ENCODE data around the gene CRYGC. TPM values are rescaled to one million over a fixed set of nuclear protein-coding genes. Genes with fewer than 3 reads are reported as not detected.
A peak's percentile ranks its signal among the peaks of the same experiment; 100 is the strongest.

Gene CRYGC
- total and polyA plus RNA-seq, 2 of the 13 experiments (the other 11 are each of a cell fraction or from before 2014, with no cell fraction given) = 0.20 to 0.27 TPM

- TF ChIP-seq FOXA1 (IDR thresholded peaks at IDR 0.05) = no peak
- TF ChIP-seq FOXA1 (CRISPR knock-in tag; IDR thresholded peaks at IDR 0.05) = peak; percentile 30; the same call in 1 of the 2 replicates
- TF ChIP-seq MLX (CRISPR knock-in tag; IDR thresholded peaks at IDR 0.05) = peak; percentile 59; the same call in 1 of the 2 replicates
- TF ChIP-seq RFXAP (CRISPR knock-in tag; IDR thresholded peaks at IDR 0.05; ENCODE audit: borderline replicate concordance) = peak; percentile 67; the same call in 1 of the 2 replicates
- TF ChIP-seq CC2D1A (CRISPR knock-in tag; IDR thresholded peaks at IDR 0.05) = no peak
- TF ChIP-seq ARHGAP35 (CRISPR knock-in tag; IDR thresholded peaks at IDR 0.05; ENCODE audit: borderline replicate concordance) = no peak
- TF ChIP-seq, protein P1, sequence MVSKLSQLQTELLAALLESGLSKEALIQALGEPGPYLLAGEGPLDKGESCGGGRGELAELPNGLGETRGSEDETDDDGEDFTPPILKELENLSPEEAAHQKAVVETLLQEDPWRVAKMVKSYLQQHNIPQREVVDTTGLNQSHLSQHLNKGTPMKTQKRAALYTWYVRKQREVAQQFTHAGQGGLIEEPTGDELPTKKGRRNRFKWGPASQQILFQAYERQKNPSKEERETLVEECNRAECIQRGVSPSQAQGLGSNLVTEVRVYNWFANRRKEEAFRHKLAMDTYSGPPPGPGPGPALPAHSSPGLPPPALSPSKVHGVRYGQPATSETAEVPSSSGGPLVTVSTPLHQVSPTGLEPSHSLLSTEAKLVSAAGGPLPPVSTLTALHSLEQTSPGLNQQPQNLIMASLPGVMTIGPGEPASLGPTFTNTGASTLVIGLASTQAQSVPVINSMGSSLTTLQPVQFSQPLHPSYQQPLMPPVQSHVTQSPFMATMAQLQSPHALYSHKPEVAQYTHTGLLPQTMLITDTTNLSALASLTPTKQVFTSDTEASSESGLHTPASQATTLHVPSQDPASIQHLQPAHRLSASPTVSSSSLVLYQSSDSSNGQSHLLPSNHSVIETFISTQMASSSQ (IDR thresholded peaks at IDR 0.05; ENCODE audit: low read depth) = no peak
- TF ChIP-seq, protein P1 (CRISPR knock-in tag; IDR thresholded peaks at IDR 0.05; ENCODE audit: borderline replicate concordance) = peak; percentile 27; the same call in 1 of the 2 replicates
- no peak for TF ChIP-seq ZNF33A (CRISPR knock-in tag; IDR thresholded peaks at IDR 0.05; ENCODE audit: borderline replicate concordance)
- peak; percentile 50; the same call in 1 of the 2 replicates for TF ChIP-seq BCL3 (CRISPR knock-in tag; IDR thresholded peaks at IDR 0.05)
- TF ChIP-seq GATA4 (IDR thresholded peaks at IDR 0.05; ENCODE audit: borderline replicate concordance, low read depth) = no peak
- TF ChIP-seq, protein P2, sequence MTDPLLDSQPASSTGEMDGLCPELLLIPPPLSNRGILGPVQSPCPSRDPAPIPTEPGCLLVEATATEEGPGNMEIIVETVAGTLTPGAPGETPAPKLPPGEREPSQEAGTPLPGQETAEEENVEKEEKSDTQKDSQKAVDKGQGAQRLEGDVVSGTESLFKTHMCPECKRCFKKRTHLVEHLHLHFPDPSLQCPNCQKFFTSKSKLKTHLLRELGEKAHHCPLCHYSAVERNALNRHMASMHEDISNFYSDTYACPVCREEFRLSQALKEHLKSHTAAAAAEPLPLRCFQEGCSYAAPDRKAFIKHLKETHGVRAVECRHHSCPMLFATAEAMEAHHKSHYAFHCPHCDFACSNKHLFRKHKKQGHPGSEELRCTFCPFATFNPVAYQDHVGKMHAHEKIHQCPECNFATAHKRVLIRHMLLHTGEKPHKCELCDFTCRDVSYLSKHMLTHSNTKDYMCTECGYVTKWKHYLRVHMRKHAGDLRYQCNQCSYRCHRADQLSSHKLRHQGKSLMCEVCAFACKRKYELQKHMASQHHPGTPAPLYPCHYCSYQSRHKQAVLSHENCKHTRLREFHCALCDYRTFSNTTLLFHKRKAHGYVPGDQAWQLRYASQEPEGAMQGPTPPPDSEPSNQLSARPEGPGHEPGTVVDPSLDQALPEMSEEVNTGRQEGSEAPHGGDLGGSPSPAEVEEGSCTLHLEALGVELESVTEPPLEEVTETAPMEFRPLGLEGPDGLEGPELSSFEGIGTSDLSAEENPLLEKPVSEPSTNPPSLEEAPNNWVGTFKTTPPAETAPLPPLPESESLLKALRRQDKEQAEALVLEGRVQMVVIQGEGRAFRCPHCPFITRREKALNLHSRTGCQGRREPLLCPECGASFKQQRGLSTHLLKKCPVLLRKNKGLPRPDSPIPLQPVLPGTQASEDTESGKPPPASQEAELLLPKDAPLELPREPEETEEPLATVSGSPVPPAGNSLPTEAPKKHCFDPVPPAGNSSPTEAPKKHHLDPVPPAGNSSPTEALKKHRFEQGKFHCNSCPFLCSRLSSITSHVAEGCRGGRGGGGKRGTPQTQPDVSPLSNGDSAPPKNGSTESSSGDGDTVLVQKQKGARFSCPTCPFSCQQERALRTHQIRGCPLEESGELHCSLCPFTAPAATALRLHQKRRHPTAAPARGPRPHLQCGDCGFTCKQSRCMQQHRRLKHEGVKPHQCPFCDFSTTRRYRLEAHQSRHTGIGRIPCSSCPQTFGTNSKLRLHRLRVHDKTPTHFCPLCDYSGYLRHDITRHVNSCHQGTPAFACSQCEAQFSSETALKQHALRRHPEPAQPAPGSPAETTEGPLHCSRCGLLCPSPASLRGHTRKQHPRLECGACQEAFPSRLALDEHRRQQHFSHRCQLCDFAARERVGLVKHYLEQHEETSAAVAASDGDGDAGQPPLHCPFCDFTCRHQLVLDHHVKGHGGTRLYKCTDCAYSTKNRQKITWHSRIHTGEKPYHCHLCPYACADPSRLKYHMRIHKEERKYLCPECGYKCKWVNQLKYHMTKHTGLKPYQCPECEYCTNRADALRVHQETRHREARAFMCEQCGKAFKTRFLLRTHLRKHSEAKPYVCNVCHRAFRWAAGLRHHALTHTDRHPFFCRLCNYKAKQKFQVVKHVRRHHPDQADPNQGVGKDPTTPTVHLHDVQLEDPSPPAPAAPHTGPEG (CRISPR knock-in tag; IDR thresholded peaks at IDR 0.05) = no peak
- no peak for TF ChIP-seq ZSCAN31 (CRISPR knock-in tag; IDR thresholded peaks at IDR 0.05; ENCODE audit: low read depth)
- TF ChIP-seq ZNF605 (CRISPR knock-in tag; IDR thresholded peaks at IDR 0.05) = no peak
- TF ChIP-seq CENPT (CRISPR knock-in tag; IDR thresholded peaks at IDR 0.05; ENCODE audit: low read depth) = no peak
Measured at GRCh38 chr2:208134928-208135586, 5.4 kb upstream of the CRYGC start (continued).

Measured in HepG2 (cell line).